RKO (cell line): ENCODE measurements around the gene PDIA4.
A peak's percentile ranks its signal among the peaks of the same experiment; 100 is the strongest.

Experiments
- DNase-seq: peaks from one replicate; pipeline ENCODE4 v3.0.0-alpha.2; 2016; ENCODE audit warnings: low spot score

Gene PDIA4

GRCh38 chr7:149003560-149004305 lies 24.6 kb downstream of the PDIA4 start:
- no peak for DNase-seq

- no peak for DNase-seq
These were observed 25.3 kb downstream of the PDIA4 start for GRCh38 chr7:149003018-149003417.

- no peak for DNase-seq
These were observed 25.7 kb downstream of the PDIA4 start for GRCh38 chr7:149002604-149003003.

GRCh38 chr7:149001427-149002068 lies 26.8 kb downstream of the PDIA4 start:
- no peak for DNase-seq

- no peak for DNase-seq
These were observed 27.3 kb downstream of the PDIA4 start for GRCh38 chr7:149000961-149001360.

- DNase-seq, result no peak
These were observed 29.1 kb downstream of the PDIA4 start for GRCh38 chr7:148999192-148999591.

GRCh38 chr7:148997497-148997896 lies 30.8 kb downstream of the PDIA4 start:
- no peak for DNase-seq

GRCh38 chr7:148994576-148994975 lies 33.7 kb downstream of the PDIA4 start:
- DNase-seq, result no peak

GRCh38 chr7:148993193-148993592 lies 35.1 kb downstream of the PDIA4 start:
- no peak for DNase-seq

- no peak for DNase-seq
These were observed 36.8 kb downstream of the PDIA4 start for GRCh38 chr7:148991536-148991935.

- DNase-seq, result peak; percentile 75
These were observed 40.4 kb downstream of the PDIA4 start for GRCh38 chr7:148987751-148988512.

- peak; percentile 95 for DNase-seq
These were observed 41.1 kb downstream of the PDIA4 start for GRCh38 chr7:148987010-148987750.

GRCh38 chr7:148986742-148987009 lies 41.6 kb downstream of the PDIA4 start:
- DNase-seq, result no peak

- DNase-seq, result peak; percentile 92
These were observed 44.8 kb downstream of the PDIA4 start for GRCh38 chr7:148983200-148984146.

- DNase-seq, result no peak
These were observed 45.6 kb downstream of the PDIA4 start for GRCh38 chr7:148982654-148983199.

- DNase-seq, result no peak
These were observed 48.5 kb downstream of the PDIA4 start for GRCh38 chr7:148979827-148980226.

- peak; percentile 51 for DNase-seq
These were observed 49.2 kb downstream of the PDIA4 start for GRCh38 chr7:148979072-148979471.

GRCh38 chr7:148978091-148978490 lies 50.2 kb downstream of the PDIA4 start:
- no peak for DNase-seq

GRCh38 chr7:148975896-148976295 lies 52.4 kb downstream of the PDIA4 start:
- DNase-seq, result peak; percentile 39

GRCh38 chr7:148973256-148973655 lies 55.0 kb downstream of the PDIA4 start:
- peak; percentile 44 for DNase-seq

GRCh38 chr7:148972375-148972774 lies 55.9 kb downstream of the PDIA4 start:
- DNase-seq, result no peak
